Tibial nerve (tissue), 4 donors: ENCODE measurements around the gene RSBN1.

ENCODE experiments used
- EP300 ChIP-seq, 2 donors: sonication (generic); formaldehyde crosslinking; IDR thresholded peaks; one replicate each; pipeline ENCODE4 v1.6.1; 2017; ENCODE audit warnings: antibody characterized with exemption in 2 of 2, mild to moderate bottlenecking in 1 of 2
- TF ChIP-seq, protein P1 (sequence below), 5 experiments: fragments of 200-600 bp in 3 of 5; fragments of 450-650 bp in 2 of 5; sonication (generic) in 3 of 5; IDR thresholded peaks; one replicate each; pipeline ENCODE4 v1.5.1; 2016 to 2019; ENCODE audit warnings: antibody characterized with exemption in 5 of 5, mild to moderate bottlenecking in 3 of 5, moderate library complexity in 2 of 5

- TF ChIP-seq, protein P1, sequence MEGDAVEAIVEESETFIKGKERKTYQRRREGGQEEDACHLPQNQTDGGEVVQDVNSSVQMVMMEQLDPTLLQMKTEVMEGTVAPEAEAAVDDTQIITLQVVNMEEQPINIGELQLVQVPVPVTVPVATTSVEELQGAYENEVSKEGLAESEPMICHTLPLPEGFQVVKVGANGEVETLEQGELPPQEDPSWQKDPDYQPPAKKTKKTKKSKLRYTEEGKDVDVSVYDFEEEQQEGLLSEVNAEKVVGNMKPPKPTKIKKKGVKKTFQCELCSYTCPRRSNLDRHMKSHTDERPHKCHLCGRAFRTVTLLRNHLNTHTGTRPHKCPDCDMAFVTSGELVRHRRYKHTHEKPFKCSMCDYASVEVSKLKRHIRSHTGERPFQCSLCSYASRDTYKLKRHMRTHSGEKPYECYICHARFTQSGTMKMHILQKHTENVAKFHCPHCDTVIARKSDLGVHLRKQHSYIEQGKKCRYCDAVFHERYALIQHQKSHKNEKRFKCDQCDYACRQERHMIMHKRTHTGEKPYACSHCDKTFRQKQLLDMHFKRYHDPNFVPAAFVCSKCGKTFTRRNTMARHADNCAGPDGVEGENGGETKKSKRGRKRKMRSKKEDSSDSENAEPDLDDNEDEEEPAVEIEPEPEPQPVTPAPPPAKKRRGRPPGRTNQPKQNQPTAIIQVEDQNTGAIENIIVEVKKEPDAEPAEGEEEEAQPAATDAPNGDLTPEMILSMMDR (IDR thresholded peaks at IDR 0.05), result no peak
- TF ChIP-seq EP300 (IDR thresholded peaks at IDR 0.05), result no peak
Observed at GRCh38 chr1:113858982-113859381, 46.7 kb upstream of the RSBN1 start.
